Esophagus squamous epithelium (tissue), 4 donors: ENCODE data around the gene BLTP3A.

Source experiments
- POLR2A ChIP-seq, 4 donors: fragments of 450-650 bp; IDR thresholded peaks; one replicate each; pipeline ENCODE4 v1.6.1; 2017; ENCODE audit warnings: antibody characterized with exemption in 4 of 4, mild to moderate bottlenecking in 4 of 4, moderate library complexity in 3 of 4
- TF ChIP-seq, protein P1 (sequence below), 6 experiments: fragments of 450-650 bp in 4 of 6; fragments of 200-600 bp in 2 of 6; sonication (generic) in 2 of 6; IDR thresholded peaks; one replicate each; pipeline ENCODE4 v1.5.1; 2016 to 2019; ENCODE audit warnings: antibody characterized with exemption in 6 of 6, mild to moderate bottlenecking in 4 of 6, moderate library complexity in 4 of 6

DNA sequence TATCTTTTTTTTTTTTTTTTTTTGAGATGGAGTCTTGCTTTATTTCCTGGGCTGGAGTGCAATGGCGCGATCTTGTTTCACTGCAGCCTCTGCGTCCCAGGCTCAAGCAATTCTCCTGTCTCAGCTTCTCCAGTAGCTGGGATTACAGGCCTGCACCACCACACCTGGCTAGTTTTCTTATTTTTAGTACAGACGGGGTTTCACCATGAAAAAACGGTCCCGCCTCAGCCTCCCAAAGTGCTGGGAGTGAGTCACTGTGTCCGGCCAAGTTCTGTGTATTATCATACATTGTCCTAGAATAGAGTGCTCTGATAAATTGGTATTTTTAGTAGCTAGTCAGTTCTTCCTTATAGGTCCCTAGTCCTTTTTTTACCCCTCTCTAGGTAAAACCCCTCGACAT, 31.8 kb upstream of the BLTP3A start:
- TF ChIP-seq, protein P1, sequence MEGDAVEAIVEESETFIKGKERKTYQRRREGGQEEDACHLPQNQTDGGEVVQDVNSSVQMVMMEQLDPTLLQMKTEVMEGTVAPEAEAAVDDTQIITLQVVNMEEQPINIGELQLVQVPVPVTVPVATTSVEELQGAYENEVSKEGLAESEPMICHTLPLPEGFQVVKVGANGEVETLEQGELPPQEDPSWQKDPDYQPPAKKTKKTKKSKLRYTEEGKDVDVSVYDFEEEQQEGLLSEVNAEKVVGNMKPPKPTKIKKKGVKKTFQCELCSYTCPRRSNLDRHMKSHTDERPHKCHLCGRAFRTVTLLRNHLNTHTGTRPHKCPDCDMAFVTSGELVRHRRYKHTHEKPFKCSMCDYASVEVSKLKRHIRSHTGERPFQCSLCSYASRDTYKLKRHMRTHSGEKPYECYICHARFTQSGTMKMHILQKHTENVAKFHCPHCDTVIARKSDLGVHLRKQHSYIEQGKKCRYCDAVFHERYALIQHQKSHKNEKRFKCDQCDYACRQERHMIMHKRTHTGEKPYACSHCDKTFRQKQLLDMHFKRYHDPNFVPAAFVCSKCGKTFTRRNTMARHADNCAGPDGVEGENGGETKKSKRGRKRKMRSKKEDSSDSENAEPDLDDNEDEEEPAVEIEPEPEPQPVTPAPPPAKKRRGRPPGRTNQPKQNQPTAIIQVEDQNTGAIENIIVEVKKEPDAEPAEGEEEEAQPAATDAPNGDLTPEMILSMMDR (IDR thresholded peaks at IDR 0.05) = no peak
- TF ChIP-seq POLR2A (IDR thresholded peaks at IDR 0.05) = no peak
